Middle frontal gyrus (tissue), 1 donor: ENCODE data around the gene CDK5.
A peak's percentile ranks its signal among the peaks of the same experiment; 100 is the strongest.

Experiments
- DNase-seq: peaks from one replicate; pipeline ENCODE4 v3.0.0-alpha.2; 2015; ENCODE audit warnings: low spot score; ENCODE audit errors: extremely low spot score

The CDK5 gene

GRCh38 chr7:151087245-151088018 lies 29.7 kb upstream of the CDK5 start:
- no peak for DNase-seq

DNA sequence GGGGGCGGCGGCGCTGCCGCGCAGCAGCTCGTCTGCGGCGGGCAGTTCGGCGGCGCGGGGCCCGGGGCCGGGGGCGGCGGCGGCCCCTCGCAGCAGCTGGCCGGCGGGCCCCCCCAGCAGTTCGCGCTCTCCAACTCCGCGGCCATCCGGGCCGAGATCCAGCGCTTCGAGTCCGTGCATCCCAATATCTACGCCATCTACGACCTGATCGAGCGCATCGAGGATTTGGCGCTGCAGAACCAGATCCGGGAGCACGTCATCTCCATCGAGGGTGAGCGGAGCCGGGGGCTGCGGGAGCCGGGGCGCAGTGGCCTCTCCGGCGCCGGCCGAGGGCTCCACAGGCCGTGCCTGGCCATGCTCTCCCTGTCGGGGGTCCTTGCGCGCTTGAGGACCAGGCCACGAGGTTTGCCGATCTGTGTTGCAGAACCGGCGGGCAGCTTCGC lies 29.1 kb upstream of the CDK5 start:
- no peak for DNase-seq

- DNase-seq: peak; percentile 58
These were observed 28.3 kb upstream of the CDK5 start, which contains the start of gene AGAP3 for GRCh38 chr7:151085691-151086620. Gene AGAP3 (plus strand): TSS chr7:151086475. CDS start chr7:151086742, 267 bp downstream.

DNA sequence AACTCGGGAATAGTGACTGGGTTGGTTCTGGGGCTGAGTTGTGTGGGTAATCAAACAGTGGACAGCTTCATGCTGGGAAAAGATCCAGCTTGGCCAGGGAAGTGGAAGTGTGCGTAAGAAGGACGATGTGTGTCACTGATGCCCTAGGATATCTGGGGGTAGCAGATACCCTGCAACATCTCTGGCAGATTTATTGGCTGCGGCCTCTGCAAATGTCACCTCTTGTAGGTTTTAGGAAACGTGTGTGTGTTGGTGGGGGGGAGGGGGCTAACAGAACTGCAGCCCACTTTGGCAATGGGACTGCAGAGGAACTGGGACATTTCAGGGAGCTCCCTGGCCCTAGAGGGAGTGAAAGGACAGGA lies 27.6 kb upstream of the CDK5 start:
- DNase-seq: no peak

GRCh38 chr7:151083824-151084160 lies 26.1 kb upstream of the CDK5 start:
- DNase-seq: no peak

GRCh38 chr7:151083071-151083823 lies 25.6 kb upstream of the CDK5 start, which contains the start of gene TMUB1:
Gene TMUB1 (minus strand): TSS chr7:151083493. CDS start chr7:151082563, 930 bp downstream.
- no peak for DNase-seq

DNA sequence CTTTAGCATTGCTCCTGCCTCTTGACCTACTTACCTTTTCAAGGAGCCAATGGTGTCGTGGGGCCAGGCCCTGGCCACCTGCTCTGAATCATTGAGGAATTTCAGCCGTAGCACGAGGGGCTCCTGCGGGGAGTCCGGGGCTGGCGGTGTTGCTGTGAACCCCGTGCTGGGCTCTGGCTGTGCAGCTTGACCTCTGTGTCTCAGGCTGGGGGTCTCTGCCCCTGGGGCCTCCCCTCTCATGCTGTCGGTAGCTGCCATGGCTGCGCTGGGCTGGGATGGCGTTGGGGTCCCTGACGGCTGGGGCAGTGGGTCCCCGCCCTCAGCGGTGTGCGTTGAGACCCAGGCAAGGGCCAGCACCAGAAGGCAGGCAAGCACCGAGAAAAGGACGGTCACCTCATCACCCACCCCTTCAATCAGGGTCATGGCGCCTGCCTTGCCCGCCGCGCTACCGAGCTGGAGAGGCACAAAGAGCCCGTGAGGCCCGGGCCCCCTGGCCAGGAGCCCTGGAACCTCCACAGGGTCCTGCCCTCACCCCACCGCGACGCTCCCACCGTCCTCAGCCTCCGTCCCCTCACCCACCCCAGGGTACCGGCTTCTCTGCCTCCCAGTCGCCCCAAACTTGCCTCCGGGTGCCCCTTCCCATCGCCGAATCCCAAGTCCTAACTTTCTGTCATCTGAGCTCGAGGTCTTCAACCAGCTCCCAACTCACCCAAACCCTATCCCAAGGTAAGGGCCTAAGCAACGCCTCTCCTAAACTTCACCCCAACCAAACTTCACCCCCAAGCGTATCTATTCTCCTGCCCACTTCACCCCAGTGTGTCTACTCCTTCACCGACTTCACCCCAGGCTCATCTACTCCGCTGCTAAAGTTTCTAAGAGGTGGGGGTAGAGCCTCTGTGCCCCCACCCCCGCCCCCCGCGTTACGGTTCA lies 24.7 kb upstream of the CDK5 start:
- no peak for DNase-seq

GRCh38 chr7:151081170-151082101 lies 23.7 kb upstream of the CDK5 start:
- DNase-seq: no peak

DNA sequence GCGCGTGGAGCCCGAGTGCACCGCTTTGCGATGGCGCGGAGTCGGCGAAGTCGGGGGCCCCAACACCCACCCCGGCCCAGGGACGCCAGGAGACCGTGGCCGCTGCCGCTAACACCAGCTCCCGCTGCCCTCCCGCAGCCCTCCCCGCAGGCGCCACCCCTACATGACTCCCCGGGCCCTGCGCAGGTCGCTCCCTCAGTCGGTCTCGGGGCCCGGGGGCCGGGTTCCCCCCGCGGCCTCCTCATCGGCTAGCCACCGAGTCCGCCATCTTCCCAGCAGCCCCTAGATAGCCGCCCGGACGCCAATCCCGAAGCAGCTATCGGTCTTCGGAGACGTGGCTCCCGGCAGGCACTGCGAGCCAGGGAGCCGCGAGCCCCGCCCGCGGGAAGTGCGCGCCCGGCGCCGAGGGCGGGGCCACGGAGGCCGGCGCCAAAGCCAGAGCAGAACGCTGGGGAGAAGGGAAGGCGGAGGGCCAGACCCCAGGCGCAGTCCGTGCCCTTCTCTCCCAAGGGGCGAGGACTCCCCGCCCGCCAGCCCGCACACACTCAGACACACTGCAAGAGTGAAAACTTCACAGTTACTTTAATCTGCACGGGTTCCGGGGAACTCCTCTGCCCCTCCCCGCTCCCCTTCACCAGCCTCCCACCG lies 22.9 kb upstream of the CDK5 start, which contains the start of gene FASTK:
Gene FASTK (minus strand): TSS at position 288 of the 648 bp plus-strand sequence. CDS start 43 bp downstream, at position 245.
- DNase-seq: peak; percentile 91

DNA sequence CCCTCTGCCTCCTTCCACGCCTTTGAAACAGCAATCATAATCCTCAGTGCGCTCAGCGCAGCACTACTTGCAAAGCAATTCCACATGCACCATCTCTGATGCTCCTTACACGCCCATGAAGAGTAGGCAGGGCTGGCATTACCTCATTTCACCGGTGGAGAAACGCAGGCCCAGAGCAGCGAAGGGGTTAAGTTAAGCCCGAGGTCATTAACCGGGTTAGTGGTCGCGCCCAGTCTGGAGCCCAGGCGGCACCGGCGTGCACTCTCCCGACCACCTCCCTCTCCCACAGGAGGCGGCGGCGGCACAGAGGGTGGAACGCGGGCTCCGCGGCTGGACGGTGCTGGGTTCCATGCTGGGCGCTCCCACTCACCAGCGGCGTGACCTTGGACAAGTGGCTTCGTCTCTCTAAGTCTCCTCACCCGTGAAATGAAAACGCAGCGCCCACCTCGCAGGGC lies 22.4 kb upstream of the CDK5 start:
- DNase-seq: no peak

- no peak for DNase-seq
These were observed 21.7 kb upstream of the CDK5 start for GRCh38 chr7:151079199-151079910.

GRCh38 chr7:151078233-151079040 lies 20.7 kb upstream of the CDK5 start:
- no peak for DNase-seq

- DNase-seq: no peak
These were observed 20.1 kb upstream of the CDK5 start for GRCh38 chr7:151077705-151078232.

DNA sequence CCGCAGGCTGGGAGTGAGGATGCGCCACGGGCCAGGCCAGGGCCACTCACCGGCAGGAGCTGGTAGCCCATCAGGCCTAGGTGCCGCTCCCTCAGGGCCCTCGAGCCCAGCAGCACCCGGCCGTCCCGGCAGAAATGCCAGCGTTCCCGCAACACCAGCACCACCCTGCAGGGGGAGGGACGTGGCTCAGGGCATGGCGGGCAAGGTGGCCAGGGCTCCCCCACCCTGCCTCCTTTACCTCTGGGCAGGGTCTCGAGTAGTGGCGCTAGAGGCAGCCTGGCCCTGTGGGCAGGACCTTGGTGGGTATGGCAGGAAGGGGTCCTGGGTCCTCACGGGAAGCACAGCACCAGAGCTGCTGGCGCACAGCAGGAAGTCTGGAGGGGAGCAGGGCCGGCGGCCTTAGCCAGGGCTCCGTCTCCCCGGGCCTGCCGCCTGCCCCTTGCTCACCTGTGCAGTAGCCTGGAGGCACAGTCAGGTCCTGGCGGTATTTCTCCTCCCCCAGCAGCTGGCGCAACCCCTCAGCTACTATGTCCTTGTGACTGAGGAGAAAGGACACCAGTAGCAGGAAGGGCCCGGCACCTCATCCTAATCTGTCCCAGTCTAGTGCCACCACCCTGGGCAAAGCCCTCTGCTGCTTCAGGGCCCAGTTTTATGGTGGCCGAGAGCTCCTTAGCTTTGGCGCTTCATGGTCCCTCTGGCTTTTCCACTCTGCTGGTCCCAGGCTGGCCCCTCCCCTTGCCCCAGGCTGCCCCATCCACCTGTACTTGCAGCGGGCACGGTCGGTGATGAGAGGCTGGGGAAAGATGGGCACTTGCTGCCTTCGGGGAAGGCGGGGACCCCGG lies 19.4 kb upstream of the CDK5 start:
- no peak for DNase-seq

GRCh38 chr7:151075978-151076426 lies 18.3 kb upstream of the CDK5 start:
- DNase-seq: no peak

DNA sequence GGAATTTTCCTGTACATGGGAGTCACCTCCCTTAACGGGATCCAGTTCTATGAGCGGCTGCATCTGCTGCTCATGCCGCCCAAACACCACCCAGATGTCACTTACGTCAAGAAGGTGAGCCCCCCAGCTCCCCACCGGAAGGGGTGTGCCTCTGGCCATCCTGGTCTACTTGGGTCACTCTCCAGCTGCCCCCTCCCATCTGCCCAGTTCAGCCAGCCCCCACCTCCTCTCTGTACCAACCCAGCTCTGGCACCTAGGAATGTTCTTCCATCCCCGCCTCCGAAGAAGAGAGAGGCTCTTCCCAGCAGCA lies 17.9 kb upstream of the CDK5 start:
- no peak for DNase-seq
